ENCODE results near the gene GNPTAB. TPM values are rescaled to one million over a fixed set of nuclear protein-coding genes. Genes with fewer than 3 reads are reported as not detected.

Gene GNPTAB
- total RNA-seq, 1 donor from 2014 or later: 47.6 TPM

DNA sequence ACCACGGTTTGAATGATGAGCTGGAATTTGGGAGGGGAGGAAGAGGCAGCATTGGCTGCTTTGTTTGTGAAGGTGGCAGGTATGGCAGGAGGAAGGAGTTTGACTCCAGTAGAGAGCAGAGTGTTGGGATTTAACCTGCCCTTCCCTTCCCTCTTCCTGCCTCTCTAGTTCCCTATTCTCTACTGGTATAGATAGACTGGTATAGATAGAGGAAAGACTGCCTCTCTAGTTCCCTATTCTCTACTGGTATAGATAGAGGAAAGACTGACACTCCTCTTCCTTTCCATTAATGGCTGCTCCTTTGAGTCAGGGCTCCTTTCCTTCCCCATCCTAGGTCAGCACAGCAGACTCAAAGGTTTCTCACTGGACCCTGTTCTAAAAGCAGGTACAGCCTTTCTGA, 83.1 kb downstream of the GNPTAB start:
- peaks cover 9% of the 10 kb centered on the region for H3K36me3 Mint-ChIP-seq (ENCODE audit: low read depth, unreplicated experiment)
- no peaks in the 10 kb centered on the region for H3K9me3 Mint-ChIP-seq (ENCODE audit: unreplicated experiment)
- no peak overlapping the region for H3K4me3 Mint-ChIP-seq (ENCODE audit: unreplicated experiment)
- TF ChIP-seq, protein P1, sequence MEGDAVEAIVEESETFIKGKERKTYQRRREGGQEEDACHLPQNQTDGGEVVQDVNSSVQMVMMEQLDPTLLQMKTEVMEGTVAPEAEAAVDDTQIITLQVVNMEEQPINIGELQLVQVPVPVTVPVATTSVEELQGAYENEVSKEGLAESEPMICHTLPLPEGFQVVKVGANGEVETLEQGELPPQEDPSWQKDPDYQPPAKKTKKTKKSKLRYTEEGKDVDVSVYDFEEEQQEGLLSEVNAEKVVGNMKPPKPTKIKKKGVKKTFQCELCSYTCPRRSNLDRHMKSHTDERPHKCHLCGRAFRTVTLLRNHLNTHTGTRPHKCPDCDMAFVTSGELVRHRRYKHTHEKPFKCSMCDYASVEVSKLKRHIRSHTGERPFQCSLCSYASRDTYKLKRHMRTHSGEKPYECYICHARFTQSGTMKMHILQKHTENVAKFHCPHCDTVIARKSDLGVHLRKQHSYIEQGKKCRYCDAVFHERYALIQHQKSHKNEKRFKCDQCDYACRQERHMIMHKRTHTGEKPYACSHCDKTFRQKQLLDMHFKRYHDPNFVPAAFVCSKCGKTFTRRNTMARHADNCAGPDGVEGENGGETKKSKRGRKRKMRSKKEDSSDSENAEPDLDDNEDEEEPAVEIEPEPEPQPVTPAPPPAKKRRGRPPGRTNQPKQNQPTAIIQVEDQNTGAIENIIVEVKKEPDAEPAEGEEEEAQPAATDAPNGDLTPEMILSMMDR (IDR thresholded peaks at IDR 0.05; ENCODE audit: unreplicated experiment): no peak
- H3K27ac Mint-ChIP-seq (ENCODE audit: unreplicated experiment): no peak overlapping the region
- peaks cover 4% of the 10 kb centered on the region for H3K4me1 Mint-ChIP-seq (ENCODE audit: unreplicated experiment)
- DNase-seq (ENCODE audit: low spot score): no peak
- H3K27me3 Mint-ChIP-seq (ENCODE audit: unreplicated experiment): no peaks in the 10 kb centered on the region

DNA sequence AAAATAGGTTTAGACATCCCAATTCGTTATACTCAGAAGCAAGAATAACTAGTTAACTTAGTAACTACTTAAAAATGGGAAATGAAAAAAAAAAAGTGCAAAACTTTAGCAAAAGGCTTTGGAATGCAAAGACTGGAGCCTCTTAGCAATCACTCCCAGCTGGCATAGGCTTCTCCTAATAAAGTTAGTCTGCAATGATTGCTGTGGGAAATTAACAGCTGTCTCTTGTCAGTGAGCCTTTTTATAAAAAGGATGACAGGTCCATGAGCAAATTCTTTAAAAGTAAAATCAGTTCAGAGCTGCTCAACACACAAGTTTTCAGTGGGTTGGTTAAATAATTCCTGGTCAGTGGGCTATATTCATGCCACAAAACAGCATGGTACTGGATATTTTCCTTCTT, 84.1 kb downstream of the GNPTAB start:
- TF ChIP-seq, protein P1 (IDR thresholded peaks at IDR 0.05; ENCODE audit: unreplicated experiment): no peak
- H3K4me1 Mint-ChIP-seq (ENCODE audit: unreplicated experiment): peaks cover 4% of the 10 kb centered on the region

DNA sequence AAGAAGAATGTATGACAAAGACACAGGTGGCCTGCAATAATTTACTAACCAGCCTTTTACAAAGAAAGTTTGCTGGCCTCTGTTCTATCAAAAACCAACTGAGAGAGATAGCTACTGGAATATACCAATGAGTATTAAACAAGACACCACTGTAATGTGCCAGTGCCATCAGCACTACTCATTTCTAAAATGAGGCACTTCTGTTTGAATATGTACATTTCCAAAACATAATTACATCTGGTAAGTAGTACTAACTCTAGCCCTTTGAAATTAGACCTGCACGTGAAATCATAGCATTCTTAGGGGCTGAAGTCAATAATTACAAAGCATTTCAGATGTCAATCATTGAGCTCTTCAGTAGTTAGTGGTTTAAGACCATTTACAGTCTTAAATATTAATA, 84.6 kb downstream of the GNPTAB start:
- TF ChIP-seq, protein P1 (IDR thresholded peaks at IDR 0.05; ENCODE audit: unreplicated experiment): no peak
- H3K9me3 Mint-ChIP-seq (ENCODE audit: unreplicated experiment): no peaks in the 10 kb centered on the region
- peaks cover 9% of the 10 kb centered on the region for H3K36me3 Mint-ChIP-seq (ENCODE audit: low read depth, unreplicated experiment)
- no peak overlapping the region for H3K4me3 Mint-ChIP-seq (ENCODE audit: unreplicated experiment)
- no peak overlapping the region for H3K27ac Mint-ChIP-seq (ENCODE audit: unreplicated experiment)
- H3K27me3 Mint-ChIP-seq (ENCODE audit: unreplicated experiment): no peaks in the 10 kb centered on the region
- peaks cover 4% of the 10 kb centered on the region for H3K4me1 Mint-ChIP-seq (ENCODE audit: unreplicated experiment)
- no peak for DNase-seq (ENCODE audit: low spot score)

More for the DNA sequence above, 84.1 kb downstream of the GNPTAB start:
- Mint-ChIP-seq H3K4me3 (ENCODE audit: unreplicated experiment) (no peak overlapping the region), H3K9me3 (ENCODE audit: unreplicated experiment) (no peaks in the 10 kb centered on the region), H3K36me3 (ENCODE audit: low read depth, unreplicated experiment) (peaks cover 9% of the 10 kb centered on the region), H3K27ac (ENCODE audit: unreplicated experiment) (no peak overlapping the region), H3K27me3 (ENCODE audit: unreplicated experiment) (no peaks in the 10 kb centered on the region)
- DNase-seq (ENCODE audit: low spot score): no peak

DNA sequence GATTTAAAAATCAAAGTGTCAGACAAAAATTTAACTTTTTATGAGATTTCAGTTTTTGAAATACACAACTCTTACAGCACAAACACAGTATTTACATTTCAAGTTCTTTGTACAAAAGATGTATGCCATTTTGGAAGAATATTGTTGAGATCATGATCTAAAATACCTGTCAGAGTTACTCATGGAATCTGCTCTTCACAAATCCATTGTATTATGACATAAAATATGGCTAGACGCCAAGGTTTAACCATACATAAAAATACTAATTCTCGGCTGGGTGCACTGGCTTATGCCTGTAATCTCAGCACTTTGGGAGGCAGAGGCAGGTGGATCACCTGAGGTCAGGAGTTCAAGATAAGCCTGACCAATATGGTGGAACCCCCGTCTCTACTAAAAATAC, 85.3 kb downstream of the GNPTAB start:
- H3K27me3 Mint-ChIP-seq (ENCODE audit: unreplicated experiment): no peaks in the 10 kb centered on the region
- TF ChIP-seq, protein P1 (IDR thresholded peaks at IDR 0.05; ENCODE audit: unreplicated experiment): no peak
- no peaks in the 10 kb centered on the region for H3K9me3 Mint-ChIP-seq (ENCODE audit: unreplicated experiment)
- peaks cover 4% of the 10 kb centered on the region for H3K36me3 Mint-ChIP-seq (ENCODE audit: low read depth, unreplicated experiment)
- no peak overlapping the region for H3K27ac Mint-ChIP-seq (ENCODE audit: unreplicated experiment)
- no peak overlapping the region for H3K4me3 Mint-ChIP-seq (ENCODE audit: unreplicated experiment)
- peaks cover 4% of the 10 kb centered on the region for H3K4me1 Mint-ChIP-seq (ENCODE audit: unreplicated experiment)
- no peak for DNase-seq (ENCODE audit: low spot score)

GRCh38 chr12:101743724-101744472, 86.9 kb downstream of the GNPTAB start:
- DNase-seq (ENCODE audit: low spot score): no peak
- Mint-ChIP-seq H3K27ac (ENCODE audit: unreplicated experiment) (no peak overlapping the region), H3K4me1 (ENCODE audit: unreplicated experiment) (no peaks in the 10 kb centered on the region), H3K27me3 (ENCODE audit: unreplicated experiment) (no peaks in the 10 kb centered on the region), H3K4me3 (ENCODE audit: unreplicated experiment) (no peak overlapping the region), H3K9me3 (ENCODE audit: unreplicated experiment) (no peaks in the 10 kb centered on the region), H3K36me3 (ENCODE audit: low read depth, unreplicated experiment) (no peaks in the 10 kb centered on the region)
- TF ChIP-seq, protein P1 (IDR thresholded peaks at IDR 0.05; ENCODE audit: unreplicated experiment): no peak

Measured in endothelial cell (in vitro differentiated cells).